GM12801 (cell line): Measurements from ENCODE around the gene EDN2.

Source experiments
- CTCF ChIP-seq: IDR thresholded peaks from one replicate; pipeline ENCODE4 v1.5.1; 2011; ENCODE audit warnings: control low read depth; ENCODE audit not compliant: insufficient read length; ENCODE audit errors: extremely low read depth

The EDN2 gene

GRCh38 chr1:41486053-41486370 lies 1.5 kb upstream of the EDN2 start:
- TF ChIP-seq CTCF: no peak

- no peak for TF ChIP-seq CTCF
Observed at GRCh38 chr1:41485605-41486004, 1.1 kb upstream of the EDN2 start.

- no peak for TF ChIP-seq CTCF
Observed at GRCh38 chr1:41483960-41484401, 502 bp downstream of the EDN2 start.

- TF ChIP-seq CTCF: no peak
Observed at GRCh38 chr1:41483001-41483850, 1.3 kb downstream of the EDN2 start.

- TF ChIP-seq CTCF: no peak
Observed at GRCh38 chr1:41482001-41482765, 2.3 kb downstream of the EDN2 start.

- TF ChIP-seq CTCF: no peak
Observed at GRCh38 chr1:41481109-41481775, 3.2 kb downstream of the EDN2 start.
